ENCODE results near the gene KDM4B.
"Not testable (repeated sequence)": the region's sequence is repeated elsewhere in the genome, so short reads cannot be mapped to it uniquely, and the experiment has no call there.

The KDM4B gene

DNA sequence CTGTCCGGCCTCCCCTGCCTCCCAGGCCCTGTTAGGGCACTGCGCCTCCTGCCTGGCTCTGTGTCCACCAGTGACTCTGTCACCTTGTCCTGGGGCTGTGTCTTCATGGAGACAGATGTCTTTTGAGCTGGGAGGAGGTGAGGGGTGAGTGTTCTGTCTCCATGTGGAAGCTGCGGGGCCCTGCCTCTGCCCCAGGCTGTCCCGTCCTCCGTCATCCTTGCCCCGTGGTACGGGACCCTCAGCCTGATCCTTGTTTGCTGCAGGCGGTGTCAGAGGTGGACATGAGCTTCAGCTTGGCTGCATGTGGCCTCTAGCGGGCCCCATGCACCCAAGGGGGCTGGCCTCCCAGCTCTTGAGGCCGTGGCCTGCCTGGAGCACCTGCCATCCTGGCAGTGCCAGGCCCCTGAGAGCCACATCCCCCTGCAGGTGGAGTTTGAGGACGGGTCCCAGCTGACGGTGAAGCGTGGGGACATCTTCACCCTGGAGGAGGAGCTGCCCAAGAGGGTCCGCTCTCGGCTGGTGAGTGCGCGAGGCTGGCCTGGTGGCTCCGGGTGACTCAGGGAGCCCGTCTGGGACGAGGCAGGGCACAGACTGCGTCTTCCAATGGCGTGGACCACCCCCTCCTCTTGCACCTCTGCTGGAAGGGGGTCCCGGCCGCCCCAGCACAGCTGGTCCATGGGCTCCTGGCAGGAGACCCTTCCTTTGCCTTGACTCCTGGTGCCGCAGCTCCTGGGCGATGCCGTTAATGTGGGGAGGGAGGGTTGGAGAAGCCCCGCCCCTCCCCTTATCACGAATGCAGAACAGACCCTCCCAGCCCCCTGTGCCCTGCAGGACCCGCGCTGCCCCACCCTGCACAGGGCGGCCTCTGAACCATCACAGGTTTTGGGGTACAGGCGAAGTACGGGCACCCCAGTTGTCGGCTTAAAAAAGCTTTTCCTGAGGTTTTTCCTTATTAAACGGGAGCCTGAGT lies 181.3 kb downstream of the KDM4B start:
- H3K27me3 Mint-ChIP-seq, result no peaks in the 10 kb centered on the region
- no peak for DNase-seq
- H3K9me3 Mint-ChIP-seq, result no peaks in the 10 kb centered on the region
- H3K4me1 Mint-ChIP-seq, result peaks cover 2% of the 10 kb centered on the region
- CTCF ChIA-PET, result interaction anchor here (1.5 kb wide), 1 partner anchor 12 kb away, joined by 3 read pairs; no protein-coding TSS in a partner anchor
- H3K36me3 Mint-ChIP-seq, result peaks cover 15% of the 10 kb centered on the region
- H3K27ac Mint-ChIP-seq, result peak overlapping the region; percentile 28
- H3K4me3 Mint-ChIP-seq, result no peak overlapping the region

DNA sequence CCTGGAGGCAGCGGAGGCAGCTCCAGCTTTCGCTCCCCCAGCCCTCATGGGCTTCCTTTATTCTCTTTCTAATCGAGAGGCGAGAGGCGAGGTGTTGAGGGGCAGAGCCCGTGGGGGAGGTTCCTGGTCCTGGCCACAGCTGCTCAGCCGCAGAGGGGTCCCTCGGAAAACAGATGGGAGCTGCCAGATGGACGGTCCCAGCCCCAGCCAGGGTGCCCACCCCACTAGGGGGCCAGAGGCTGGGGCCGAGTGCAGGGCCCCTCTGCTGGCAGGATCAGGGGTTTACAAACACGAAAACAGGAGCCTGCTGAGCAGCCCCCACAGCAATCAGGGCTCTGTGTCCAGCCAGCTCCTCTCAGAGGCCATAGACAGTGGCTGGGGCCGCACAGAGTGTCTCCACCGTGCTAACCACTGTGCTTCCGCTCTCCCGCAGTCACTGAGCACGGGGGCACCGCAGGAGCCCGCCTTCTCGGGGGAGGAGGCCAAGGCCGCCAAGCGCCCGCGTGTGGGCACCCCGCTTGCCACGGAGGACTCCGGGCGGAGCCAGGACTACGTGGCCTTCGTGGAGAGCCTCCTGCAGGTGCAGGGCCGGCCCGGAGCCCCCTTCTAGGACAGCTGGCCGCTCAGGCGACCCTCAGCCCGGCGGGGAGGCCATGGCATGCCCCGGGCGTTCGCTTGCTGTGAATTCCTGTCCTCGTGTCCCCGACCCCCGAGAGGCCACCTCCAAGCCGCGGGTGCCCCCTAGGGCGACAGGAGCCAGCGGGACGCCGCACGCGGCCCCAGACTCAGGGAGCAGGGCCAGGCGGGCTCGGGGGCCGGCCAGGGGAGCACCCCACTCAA lies 182.2 kb downstream of the KDM4B start:
- Mint-ChIP-seq H3K36me3 (peaks cover 11% of the 10 kb centered on the region), H3K27me3 (no peaks in the 10 kb centered on the region), H3K4me1 (peaks cover 2% of the 10 kb centered on the region), H3K4me3 (no peak overlapping the region), H3K27ac (no peak overlapping the region), H3K9me3 (no peaks in the 10 kb centered on the region)
- DNase-seq, result no peak
- CTCF ChIA-PET, result no interaction called here

DNA sequence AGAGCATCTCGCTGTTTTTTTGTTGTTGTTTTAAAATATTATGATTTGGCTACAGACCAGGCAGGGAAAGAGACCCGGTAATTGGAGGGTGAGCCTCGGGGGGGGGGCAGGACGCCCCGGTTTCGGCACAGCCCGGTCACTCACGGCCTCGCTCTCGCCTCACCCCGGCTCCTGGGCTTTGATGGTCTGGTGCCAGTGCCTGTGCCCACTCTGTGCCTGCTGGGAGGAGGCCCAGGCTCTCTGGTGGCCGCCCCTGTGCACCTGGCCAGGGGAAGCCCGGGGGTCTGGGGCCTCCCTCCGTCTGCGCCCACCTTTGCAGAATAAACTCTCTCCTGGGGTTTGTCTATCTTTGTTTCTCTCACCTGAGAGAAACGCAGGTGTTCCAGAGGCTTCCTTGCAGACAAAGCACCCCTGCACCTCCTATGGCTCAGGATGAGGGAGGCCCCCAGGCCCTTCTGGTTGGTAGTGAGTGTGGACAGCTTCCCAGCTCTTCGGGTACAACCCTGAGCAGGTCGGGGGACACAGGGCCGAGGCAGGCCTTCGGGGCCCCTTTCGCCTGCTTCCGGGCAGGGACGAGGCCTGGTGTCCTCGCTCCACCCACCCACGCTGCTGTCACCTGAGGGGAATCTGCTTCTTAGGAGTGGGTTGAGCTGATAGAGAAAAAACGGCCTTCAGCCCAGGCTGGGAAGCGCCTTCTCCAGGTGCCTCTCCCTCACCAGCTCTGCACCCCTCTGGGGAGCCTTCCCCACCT lies 183.3 kb downstream of the KDM4B start:
- DNase-seq, result no peak
- no peaks in the 10 kb centered on the region for H3K27me3 Mint-ChIP-seq
- H3K9me3 Mint-ChIP-seq, result no peaks in the 10 kb centered on the region
- CTCF ChIA-PET, result interaction anchor here (1.2 kb wide), 1 partner anchor 11 kb away, joined by 3 read pairs; no protein-coding TSS in a partner anchor
- H3K27ac Mint-ChIP-seq, result no peak overlapping the region
- no peaks in the 10 kb centered on the region for H3K4me1 Mint-ChIP-seq
- no peak overlapping the region for H3K4me3 Mint-ChIP-seq
- H3K36me3 Mint-ChIP-seq, result peaks cover 4% of the 10 kb centered on the region

- CTCF ChIA-PET, result interaction anchor here (1.2 to 1.5 kb wide), 2 partner anchors 11 to 105 kb away, joined by 3 to 4 read pairs; no protein-coding TSS in a partner anchor
- Mint-ChIP-seq H3K27ac (no peak overlapping the region), H3K4me3 (no peak overlapping the region), H3K36me3 (peaks cover 3% of the 10 kb centered on the region), H3K4me1 (no peaks in the 10 kb centered on the region), H3K9me3 (no peaks in the 10 kb centered on the region), H3K27me3 (no peaks in the 10 kb centered on the region)
- no peak for DNase-seq
These were observed 184.0 kb downstream of the KDM4B start for GRCh38 chr19:5152767-5153532.

DNA sequence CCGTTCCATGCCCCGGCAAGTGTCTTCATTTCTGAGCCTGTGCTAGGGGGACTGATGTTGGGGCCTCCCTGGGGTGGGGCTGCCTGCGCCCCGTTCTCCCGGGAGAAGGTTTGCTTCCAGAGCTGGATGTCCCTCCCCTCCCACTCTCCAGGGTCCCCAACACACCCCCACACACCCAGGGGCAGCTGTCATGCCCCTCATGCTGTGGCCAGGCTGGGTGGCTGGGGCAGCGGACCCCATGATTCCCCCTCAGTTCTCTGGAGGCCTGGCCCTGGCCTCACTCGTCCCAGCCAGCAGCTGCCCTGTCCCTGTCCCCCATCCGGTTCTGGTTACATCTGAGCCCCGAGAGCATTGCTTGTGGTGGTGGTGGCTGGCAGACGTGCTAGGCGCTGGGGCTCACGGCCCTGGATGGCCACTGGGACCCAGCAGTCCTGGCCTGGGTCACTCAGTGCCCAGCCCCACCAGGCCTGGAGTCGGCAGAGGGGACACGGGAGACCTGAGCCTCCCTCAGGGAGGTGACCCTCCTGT lies 184.8 kb downstream of the KDM4B start:
- Mint-ChIP-seq H3K27me3 (no peaks in the 10 kb centered on the region), H3K27ac (no peak overlapping the region), H3K4me1 (no peaks in the 10 kb centered on the region), H3K9me3 (peaks cover 4% of the 10 kb centered on the region), H3K4me3 (no peak overlapping the region), H3K36me3 (peaks cover 1% of the 10 kb centered on the region)
- CTCF ChIA-PET, result interaction anchor here (1.0 to 1.5 kb wide), 2 partner anchors 104 to 106 kb away, joined by 4 read pairs; no protein-coding TSS in a partner anchor
- no peak for DNase-seq

DNA sequence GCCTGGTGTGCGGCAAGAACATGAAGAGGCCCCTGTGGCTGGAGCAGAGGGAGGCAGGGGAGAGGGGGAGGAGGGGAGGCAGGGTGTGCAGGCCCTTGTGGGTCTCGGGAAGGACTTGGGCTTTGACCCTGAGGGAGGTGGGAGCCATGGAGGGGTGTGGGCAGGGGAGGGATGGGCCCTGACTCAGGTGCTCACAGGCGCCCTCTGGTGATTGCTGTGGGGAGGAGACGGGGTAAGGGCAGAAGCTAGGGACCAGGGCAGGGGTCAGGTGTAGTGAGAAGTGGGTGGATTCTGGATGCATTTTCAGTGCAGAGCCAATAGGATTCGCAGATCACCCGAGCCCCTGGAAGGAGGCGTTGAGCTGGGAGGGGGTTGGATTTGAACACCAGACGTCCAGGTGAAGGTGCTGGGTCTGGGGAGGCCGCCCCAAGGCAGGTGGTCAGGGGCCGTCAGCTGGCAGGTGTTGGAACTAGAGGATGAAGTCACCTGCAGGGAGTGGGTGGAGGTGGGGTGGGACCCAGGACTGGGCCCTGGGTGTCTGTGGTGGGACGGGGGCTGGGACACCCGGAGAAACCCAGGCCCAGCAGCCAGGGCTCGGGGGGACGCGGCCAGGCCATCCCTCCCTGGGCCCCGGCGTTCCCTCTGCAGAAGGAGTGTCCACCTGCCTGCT lies 185.4 kb downstream of the KDM4B start:
- H3K9me3 Mint-ChIP-seq, result peaks cover 10% of the 10 kb centered on the region
- CTCF ChIA-PET, result interaction anchor here (1.0 to 1.5 kb wide), 2 partner anchors 104 to 107 kb away, joined by 4 read pairs; no protein-coding TSS in a partner anchor
- H3K4me3 Mint-ChIP-seq, result no peak overlapping the region
- peak; percentile 56 for DNase-seq
- peak overlapping the region; percentile 28 for H3K27ac Mint-ChIP-seq
- H3K4me1 Mint-ChIP-seq, result no peaks in the 10 kb centered on the region
- no peaks in the 10 kb centered on the region for H3K27me3 Mint-ChIP-seq
- H3K36me3 Mint-ChIP-seq, result no peaks in the 10 kb centered on the region

DNA sequence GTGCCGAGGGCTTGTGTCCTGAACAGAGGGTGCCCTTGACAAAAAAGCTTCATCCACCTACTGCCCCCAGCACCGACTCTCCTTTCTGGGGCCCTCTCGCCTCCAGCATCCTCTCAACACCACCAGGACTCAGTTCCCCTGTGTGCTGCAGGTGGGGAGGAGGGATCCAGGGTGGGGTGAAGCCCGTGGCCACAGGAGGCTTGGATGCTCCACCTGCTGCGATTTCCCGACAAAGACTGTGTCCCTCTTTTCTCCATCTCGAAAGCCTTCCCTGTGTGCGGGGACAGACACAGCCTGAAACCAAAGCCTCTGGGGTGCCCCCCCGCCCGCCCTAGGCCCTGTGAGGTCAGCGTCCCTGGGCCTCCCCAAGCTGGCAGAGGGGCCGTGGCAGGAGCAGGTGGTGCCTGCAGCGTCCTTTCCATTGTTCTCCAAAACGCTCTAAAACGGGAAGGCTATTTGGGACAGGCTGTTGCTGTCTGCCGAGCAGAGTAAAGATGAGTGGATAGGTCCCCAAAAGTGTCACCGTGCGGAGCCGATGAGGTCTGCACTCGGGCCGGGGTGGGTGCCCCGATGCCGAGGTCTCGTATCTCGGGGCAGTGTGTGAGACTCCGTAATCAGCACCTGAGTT lies 186.0 kb downstream of the KDM4B start:
- CTCF ChIA-PET, result interaction anchor here (1.0 to 1.5 kb wide), 2 partner anchors 105 to 107 kb away, joined by 4 read pairs; no protein-coding TSS in a partner anchor
- H3K4me1 Mint-ChIP-seq, result no peaks in the 10 kb centered on the region
- no peak for DNase-seq
- H3K27me3 Mint-ChIP-seq, result peaks cover under 1% of the 10 kb centered on the region
- no peak overlapping the region for H3K27ac Mint-ChIP-seq
- H3K4me3 Mint-ChIP-seq, result no peak overlapping the region
- H3K9me3 Mint-ChIP-seq, result peaks cover 12% of the 10 kb centered on the region
- no peaks in the 10 kb centered on the region for H3K36me3 Mint-ChIP-seq

DNA sequence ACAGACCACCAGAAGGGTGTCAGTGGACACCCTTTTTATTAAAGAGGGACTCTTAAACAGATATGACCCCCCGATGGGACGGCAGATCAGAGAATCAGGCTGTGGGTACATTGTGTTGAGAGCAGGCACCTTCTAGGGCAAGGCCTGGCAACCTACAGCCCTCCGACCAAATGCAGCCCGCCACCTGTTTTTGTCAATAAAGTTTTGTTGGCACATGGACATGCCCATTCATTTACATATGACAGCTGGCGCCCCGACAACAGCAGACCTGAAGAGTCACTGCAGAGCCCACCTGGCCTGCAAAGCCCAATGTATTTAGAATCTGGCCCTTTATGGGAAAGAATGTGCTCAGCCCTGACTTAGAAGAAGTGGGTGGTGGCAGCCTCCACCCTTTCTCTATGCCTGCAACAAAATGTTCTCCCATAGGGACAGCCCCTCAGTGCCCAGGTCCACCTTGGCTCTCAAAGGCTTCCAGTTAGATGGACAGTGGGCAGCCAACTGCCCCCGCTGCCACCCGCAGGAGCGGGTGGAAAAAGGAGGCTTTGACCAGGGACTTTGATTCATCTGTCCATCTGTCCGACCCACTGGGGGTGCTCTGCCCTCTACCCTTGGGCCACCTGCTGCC lies 186.8 kb downstream of the KDM4B start:
- Mint-ChIP-seq H3K9me3 (peaks cover 12% of the 10 kb centered on the region), H3K36me3 (no peaks in the 10 kb centered on the region), H3K27ac (no peak overlapping the region), H3K4me1 (no peaks in the 10 kb centered on the region), H3K27me3 (peaks cover 5% of the 10 kb centered on the region), H3K4me3 (no peak overlapping the region)
- no peak for DNase-seq
- CTCF ChIA-PET, result no interaction called here

DNA sequence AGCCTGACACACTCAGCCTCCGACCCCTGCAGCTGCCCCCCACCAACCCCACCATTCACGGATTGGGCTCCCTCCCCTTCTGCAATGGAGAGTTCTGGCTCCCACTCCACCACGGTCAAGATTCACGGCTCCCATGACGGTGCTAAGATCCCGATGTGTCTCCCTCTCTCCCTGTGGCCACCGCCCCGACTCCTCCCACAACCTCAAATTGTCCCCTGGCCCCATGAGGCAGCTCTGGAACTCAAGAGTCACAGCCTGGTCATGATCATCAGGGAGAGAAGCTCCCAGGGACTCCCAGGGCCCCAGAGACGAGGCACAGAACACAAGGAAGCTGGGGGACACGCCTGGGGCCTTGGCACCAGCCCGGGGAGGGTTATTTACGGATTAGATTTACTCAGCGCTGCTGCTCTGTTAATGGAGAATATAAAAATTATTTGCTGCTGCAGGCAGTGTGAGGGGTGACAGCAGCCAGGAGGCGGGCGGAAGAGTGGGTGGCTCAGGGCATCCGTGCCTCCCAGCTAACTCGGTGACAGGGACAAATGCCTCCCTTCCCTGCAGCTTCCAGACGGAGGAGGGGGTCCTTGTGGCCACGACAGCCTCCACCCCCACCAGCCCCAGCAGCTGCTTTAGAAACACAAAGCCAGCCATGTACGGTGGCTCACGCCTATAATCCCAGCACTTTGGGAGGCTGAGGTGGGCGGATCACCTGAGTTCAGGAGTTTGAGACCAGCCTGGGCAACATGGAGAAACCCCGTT lies 187.5 kb downstream of the KDM4B start:
- no peak overlapping the region for H3K27ac Mint-ChIP-seq
- CTCF ChIA-PET, result no interaction called here
- H3K9me3 Mint-ChIP-seq, result peaks cover 14% of the 10 kb centered on the region
- peaks cover 5% of the 10 kb centered on the region for H3K27me3 Mint-ChIP-seq
- H3K4me1 Mint-ChIP-seq, result no peaks in the 10 kb centered on the region
- H3K36me3 Mint-ChIP-seq, result no peaks in the 10 kb centered on the region
- H3K4me3 Mint-ChIP-seq, result no peak overlapping the region
- DNase-seq, result no peak

DNA sequence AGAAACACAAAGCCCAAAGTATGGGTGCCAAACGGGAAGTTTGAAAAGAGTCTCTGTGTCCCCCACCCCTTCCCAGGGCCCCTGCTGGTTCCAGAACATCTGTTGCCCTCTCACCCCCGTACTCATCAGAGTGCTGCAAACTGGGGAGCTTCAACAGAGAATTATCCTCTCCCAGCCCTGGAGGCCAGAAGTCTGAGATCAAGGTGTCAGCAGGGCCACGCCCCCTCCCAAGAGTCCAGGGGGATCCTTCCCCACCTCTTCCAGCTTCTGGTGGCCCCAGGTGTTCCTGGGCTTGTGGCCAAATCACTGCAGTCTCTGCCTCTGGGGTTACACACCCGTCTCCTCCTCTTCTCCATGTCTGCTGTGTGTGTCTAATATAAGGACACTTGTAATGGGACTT lies 188.3 kb downstream of the KDM4B start:
- no peak for DNase-seq
- Mint-ChIP-seq H3K36me3 (no peaks in the 10 kb centered on the region), H3K4me1 (no peaks in the 10 kb centered on the region), H3K27me3 (peaks cover 5% of the 10 kb centered on the region), H3K27ac (no peak overlapping the region), H3K9me3 (peaks cover 14% of the 10 kb centered on the region), H3K4me3 (no peak overlapping the region)
- CTCF ChIA-PET, result no interaction called here

DNA sequence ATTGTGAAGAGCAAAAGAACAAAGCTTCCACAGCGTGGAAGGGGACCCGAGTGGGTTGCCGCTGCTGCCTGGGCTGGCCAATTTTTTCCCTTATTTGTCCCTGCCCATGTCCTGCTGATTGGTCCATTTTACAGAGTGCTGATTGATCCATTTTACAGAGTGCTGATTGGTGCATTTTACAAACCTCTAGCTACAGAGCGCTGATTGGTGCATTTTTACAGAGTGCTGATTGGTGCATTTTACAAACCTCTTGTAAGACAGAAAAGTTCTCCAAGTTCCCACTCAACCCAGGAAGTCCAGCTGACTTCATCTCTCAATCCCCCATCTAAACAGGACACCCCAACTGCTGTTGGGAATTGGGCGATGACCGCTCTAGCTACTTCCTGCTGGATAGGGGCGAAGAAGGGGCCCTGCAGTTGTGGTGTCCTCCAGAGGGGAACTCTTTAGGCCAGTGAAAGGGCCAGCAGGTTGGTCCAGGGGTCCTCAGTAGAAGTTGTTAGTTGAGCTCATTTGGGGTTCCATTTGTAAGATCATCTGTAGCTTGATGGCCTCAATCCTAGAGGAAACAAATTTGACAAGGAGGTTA lies 189.7 kb downstream of the KDM4B start:
- H3K36me3 Mint-ChIP-seq, H3K4me3 Mint-ChIP-seq, H3K27me3 Mint-ChIP-seq, H3K4me1 Mint-ChIP-seq, H3K27ac Mint-ChIP-seq, CTCF ChIA-PET, DNase-seq: not testable (repeated sequence)
- H3K9me3 Mint-ChIP-seq, result peaks cover 14% of the 10 kb centered on the region

Measured in activated naive CD4-positive, alpha-beta T cell treated with anti-CD3 and anti-CD28 coated beads, Interleukin-2, amount 10 ng/mL, durations not matched to agents 7 days and 5 days (primary cell).